ENCODE results near the gene CREBBP.

- TF ChIP-seq CTCF (IDR thresholded peaks at IDR 0.05; ENCODE audit: low read length) (no peak), EZH2 (IDR thresholded peaks at IDR 0.05; ENCODE audit: borderline replicate concordance, low read length) (no peak)
Measured at GRCh38 chr16:3861808-3862451, 18.6 kb downstream of the CREBBP start.
